ENCODE data around the gene SLC2A4RG.

SLC2A4RG gene, protein sequence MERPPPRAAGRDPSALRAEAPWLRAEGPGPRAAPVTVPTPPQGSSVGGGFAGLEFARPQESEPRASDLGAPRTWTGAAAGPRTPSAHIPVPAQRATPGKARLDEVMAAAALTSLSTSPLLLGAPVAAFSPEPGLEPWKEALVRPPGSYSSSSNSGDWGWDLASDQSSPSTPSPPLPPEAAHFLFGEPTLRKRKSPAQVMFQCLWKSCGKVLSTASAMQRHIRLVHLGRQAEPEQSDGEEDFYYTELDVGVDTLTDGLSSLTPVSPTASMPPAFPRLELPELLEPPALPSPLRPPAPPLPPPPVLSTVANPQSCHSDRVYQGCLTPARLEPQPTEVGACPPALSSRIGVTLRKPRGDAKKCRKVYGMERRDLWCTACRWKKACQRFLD

DNA sequence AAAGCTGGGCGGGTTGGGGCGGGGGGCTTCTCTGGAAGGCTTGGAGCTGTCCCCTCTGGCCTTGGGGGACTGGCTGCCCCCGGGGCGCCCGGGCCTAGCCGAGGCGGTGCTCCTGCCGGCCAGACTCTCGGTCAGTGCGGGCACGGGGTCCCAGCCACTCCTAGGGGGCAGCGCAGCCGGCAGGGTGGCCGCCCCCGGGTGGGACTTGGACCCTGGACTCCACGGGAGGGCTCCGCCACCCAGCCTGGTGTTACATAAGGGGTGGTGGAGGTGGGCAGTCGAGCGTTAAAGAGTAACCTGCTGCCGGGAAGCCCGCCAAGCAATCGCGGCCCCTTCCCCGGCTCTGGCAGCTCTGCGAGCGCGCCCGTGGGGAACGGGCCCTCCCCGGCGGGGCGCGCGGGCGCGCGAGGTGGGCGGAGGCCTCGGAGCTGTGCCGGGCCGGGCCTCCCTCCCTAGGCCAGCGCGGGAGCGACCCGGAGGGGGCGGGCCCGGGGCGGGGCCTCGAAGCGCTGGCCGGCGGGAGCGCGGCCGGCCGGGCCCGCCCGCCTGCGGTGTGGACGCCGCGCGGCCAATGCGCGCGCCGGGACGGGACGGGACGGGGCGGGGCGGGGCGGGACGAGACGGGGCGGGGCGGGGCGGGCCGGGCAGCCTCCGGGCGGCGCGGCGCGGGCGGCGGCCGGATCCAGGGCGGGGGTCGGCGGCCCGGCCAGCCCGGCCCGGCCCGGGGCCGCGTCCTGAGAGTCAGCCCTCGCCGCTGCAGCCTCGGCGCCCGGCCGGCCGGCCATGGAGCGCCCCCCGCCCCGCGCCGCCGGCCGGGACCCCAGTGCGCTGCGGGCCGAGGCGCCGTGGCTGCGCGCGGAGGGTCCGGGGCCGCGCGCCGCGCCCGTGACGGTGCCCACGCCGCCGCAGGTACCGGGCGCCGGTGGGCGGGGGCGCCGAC lies at the start of gene SLC2A4RG:
Gene SLC2A4RG (plus strand): TSS at position 647 of the 940 bp plus-strand sequence. CDS start 137 bp downstream, at position 784.
- DNase-seq (ENCODE audit: low read depth in 3 of 3), result peak in 1 of 3 experiments; percentile 56

DNA sequence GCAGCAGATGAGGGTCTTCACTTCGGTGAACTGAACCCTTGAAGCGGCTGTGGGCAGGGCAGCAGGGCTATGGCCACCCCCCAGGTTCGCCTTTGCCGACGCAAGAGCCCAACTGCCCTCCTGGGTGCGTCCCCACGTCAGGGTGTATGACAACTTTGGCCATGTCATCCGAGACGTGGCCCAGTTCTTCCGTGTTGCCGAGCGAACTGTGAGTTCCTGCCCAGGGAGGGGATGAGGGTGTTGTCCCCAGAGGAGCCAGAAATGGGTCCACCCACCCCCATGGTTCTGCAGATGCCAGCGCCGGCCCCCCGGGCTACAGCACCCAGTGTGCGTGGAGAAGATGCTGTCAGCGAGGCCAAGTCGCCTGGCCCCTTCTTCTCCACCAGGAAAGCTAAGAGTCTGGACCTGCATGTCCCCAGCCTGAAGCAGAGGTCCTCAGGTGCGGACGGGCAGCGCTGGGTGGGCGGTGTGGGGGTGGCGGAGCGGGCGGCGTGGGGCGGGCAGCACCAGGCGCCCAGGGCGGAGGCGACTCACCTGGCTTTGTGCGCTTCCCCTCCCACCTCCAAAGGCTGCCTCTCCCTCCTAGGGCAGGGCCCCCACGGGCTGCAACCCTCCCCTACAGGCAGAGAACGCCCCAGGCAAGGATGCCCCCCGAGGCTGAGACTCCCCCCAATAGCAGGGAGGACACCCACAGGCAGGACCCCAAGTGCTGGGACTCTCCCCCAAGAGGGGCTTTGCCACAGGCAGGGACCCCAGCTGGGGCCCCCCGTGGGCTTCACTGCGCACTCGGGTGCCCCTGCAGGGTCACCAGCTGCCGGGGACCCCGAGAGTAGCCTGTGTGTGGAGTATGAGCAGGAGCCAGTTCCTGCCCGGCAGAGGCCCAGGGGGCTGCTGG lies 49.3 kb upstream of the SLC2A4RG start:
- no peak for DNase-seq (ENCODE audit: low read depth in 3 of 3)

DNA sequence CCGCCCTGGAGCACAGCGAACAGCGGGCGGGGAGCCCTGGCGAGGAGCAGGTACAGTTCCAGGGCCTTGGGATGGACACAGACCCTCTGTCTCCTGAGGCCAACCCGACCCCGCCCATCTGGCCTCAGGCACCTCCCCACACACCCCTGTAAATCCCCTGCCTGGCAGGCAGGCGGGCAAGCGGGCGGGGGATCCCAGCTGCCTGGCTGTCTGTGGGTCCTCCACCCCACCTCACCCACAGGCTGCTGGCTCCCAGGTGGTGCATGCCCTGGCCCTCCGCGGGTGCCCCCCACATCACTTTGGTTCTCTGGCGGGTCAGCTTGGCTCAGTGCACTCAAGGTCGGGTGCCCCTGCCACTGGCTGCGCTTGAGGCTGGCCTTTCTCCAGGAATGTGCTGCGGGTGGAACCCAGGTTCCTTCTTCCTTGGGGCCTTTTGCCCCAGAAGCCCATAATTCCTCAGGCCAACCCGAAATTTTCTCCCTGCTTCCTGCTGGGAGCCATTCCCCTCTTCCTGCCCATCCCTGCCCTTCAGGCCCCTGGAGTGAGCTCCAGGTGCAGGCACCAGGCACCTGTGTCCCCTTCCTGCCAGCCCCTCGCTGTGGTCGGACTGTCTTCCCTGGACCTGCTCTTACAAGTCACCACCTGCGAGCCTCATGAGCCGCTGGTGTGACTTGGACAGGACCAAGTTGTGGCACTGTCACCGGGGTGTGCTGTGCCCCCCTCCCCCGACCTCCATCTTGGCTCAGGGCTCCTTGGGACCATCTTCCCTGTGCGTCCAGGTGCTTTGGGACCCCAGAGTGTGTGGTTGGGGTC lies 48.5 kb upstream of the SLC2A4RG start:
- no peak for DNase-seq (ENCODE audit: low read depth in 3 of 3)

DNA sequence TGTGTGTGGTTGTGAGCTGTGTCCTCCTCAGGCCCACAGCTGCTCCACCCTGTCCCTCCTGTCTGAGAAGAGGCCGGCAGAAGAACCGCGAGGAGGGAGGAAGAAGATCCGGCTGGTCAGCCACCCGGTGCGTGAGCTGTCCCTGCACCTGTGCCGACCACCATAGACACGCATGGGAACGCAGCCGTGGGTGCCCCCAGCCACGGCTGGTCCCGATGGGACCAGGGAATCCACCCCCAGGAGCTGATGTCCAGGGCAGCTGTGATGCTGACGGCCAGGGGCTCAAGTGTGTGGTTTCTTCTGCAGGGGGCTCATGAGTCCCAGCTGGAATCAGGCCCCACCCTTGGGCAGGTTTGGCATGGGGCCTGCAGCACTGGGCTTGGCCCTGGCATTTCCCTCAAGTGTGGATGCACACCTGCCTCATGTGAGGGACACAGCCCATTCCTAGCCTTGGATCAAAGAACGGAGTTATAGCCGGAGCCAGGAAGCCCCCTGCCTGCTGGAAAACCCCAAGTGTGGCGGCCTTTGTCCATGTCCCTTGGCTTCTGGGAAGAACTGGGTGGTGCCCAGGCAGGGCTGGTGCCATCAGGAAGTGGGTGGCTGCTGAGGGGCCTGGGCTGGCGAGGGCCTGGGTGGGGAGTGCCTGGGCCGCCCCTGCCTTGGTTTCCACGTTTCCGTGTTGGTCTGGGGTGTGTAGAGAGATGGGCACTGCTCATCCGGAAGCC lies 47.7 kb upstream of the SLC2A4RG start:
- no peak for DNase-seq (ENCODE audit: low read depth in 3 of 3)

- no peak for DNase-seq (ENCODE audit: low read depth in 3 of 3)
These were observed 47.0 kb upstream of the SLC2A4RG start for GRCh38 chr20:63692436-63693082.

DNA sequence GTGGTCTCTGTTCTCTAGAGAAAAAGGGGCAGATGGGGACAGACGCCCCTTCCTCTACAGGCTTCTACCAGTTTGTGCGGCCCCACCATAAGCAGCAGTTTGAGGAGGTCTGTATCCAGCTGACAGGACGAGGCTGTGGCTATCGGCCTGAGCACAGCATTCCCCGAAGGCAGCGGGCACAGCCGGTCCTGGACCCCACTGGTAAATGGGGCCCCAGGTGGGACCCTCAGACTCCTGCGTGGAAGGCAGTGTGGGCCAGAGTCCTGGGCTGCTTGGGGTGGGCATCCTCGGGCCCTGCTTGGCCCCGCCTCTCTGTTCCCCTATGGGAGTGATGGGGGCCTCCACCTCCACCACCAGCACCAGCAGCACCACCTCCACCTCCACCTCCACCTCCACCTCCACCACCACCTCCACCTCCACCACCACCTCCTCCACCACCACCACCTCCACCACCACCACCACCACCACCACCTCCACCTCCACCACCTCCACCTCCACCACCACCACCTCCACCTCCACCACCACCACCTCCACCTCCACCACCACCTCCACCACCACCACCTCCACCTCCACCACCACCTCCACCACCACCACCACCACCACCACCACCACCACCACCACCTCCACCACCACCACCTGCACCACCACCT lies 46.4 kb upstream of the SLC2A4RG start:
- DNase-seq (ENCODE audit: low read depth in 3 of 3), result no peak

- no peak for DNase-seq (ENCODE audit: low read depth in 3 of 3)
These were observed 45.6 kb upstream of the SLC2A4RG start for GRCh38 chr20:63693733-63694583.

- no peak for DNase-seq (ENCODE audit: low read depth in 3 of 3)
These were observed 44.8 kb upstream of the SLC2A4RG start for GRCh38 chr20:63694584-63695423.

GRCh38 chr20:63695424-63696305 lies 43.9 kb upstream of the SLC2A4RG start:
- no peak for DNase-seq (ENCODE audit: low read depth in 3 of 3)

DNA sequence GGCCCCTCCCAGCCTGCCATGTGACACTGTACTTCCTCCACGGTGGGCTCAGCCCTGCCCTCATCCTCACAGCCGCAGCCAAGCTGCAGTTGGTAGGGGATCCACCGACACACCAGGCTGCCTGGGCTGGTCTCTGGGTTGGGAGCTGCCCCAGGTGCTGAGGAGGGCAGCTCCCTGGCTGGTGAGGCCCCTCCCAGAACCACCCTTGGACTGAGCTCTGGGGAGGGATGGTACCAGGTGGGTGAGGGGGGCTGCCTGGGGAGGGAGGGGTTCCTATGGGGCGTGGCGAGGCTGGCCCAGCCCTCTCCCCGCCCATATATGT lies 43.3 kb upstream of the SLC2A4RG start:
- no peak for DNase-seq (ENCODE audit: low read depth in 3 of 3)

GRCh38 chr20:63696628-63697356 lies 42.8 kb upstream of the SLC2A4RG start, which contains the start of gene TNFRSF6B:
TNFRSF6B (plus strand) TSS chr20:63696652; CDS start chr20:63696768, 116 bp downstream.
- no peak for DNase-seq (ENCODE audit: low read depth in 3 of 3)

GRCh38 chr20:63697357-63697867 lies 42.2 kb upstream of the SLC2A4RG start:
- DNase-seq (ENCODE audit: low read depth in 3 of 3), result no peak

DNA sequence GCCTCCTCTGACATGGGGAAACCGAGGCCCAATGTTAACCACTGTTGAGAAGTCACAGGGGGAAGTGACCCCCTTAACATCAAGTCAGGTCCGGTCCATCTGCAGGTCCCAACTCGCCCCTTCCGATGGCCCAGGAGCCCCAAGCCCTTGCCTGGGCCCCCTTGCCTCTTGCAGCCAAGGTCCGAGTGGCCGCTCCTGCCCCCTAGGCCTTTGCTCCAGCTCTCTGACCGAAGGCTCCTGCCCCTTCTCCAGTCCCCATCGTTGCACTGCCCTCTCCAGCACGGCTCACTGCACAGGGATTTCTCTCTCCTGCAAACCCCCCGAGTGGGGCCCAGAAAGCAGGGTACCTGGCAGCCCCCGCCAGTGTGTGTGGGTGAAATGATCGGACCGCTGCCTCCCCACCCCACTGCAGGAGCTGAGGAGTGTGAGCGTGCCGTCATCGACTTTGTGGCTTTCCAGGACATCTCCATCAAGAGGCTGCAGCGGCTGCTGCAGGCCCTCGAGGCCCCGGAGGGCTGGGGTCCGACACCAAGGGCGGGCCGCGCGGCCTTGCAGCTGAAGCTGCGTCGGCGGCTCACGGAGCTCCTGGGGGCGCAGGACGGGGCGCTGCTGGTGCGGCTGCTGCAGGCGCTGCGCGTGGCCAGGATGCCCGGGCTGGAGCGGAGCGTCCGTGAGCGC lies 41.6 kb upstream of the SLC2A4RG start:
- no peak for DNase-seq (ENCODE audit: low read depth in 3 of 3)

GRCh38 chr20:63698739-63699465 lies 40.7 kb upstream of the SLC2A4RG start:
- peak in 1 of 3 experiments; percentile 24 for DNase-seq (ENCODE audit: low read depth in 3 of 3)

Data from stimulated activated CD4-positive, alpha-beta T cell treated with anti-CD3 and anti-CD28 coated beads, TNF-alpha, amount 100 ng/mL, for 4 hours (primary cell).